ENCODE data around the gene LAMA4. TPM values are rescaled to one million over a fixed set of nuclear protein-coding genes. Genes with fewer than 3 reads are reported as not detected.
"Not testable (repeated sequence)": the region's sequence is repeated elsewhere in the genome, so short reads cannot be mapped to it uniquely, and the experiment has no call there.

Gene LAMA4
- total and polyA plus RNA-seq, 2 donors, result 101 to 426 TPM

GRCh38 chr6:112207131-112207530, 47.2 kb downstream of the LAMA4 start:
- Histone ChIP-seq H3K4me1 (ENCODE audit: insufficient read depth) (peaks cover 2% of the 10 kb centered on the region), H3K36me3 (ENCODE audit: insufficient read depth) (no peaks in the 10 kb centered on the region), H3K4me3 (ENCODE audit: low read depth, low read length) (no peak overlapping the region), H3K27ac (ENCODE audit: low read depth) (no peak overlapping the region)
- no peak for DNase-seq (ENCODE audit: extremely low spot score)
- 95% methylated on average over 4 of the region's 4 CpGs for WGBS

- DNase-seq (ENCODE audit: extremely low spot score), result no peak
- no peak overlapping the region for H3K27ac ChIP-seq (ENCODE audit: low read depth)
- no peak overlapping the region for H3K4me3 ChIP-seq (ENCODE audit: low read depth, low read length)
- H3K4me1 ChIP-seq (ENCODE audit: insufficient read depth), result peaks cover 2% of the 10 kb centered on the region
- H3K36me3 ChIP-seq (ENCODE audit: insufficient read depth), result no peaks in the 10 kb centered on the region
Measured at GRCh38 chr6:112206110-112206458, 48.3 kb downstream of the LAMA4 start.

GRCh38 chr6:112205427-112206109, 48.8 kb downstream of the LAMA4 start:
- H3K27ac ChIP-seq (ENCODE audit: low read depth), result no peak overlapping the region
- no peak for DNase-seq (ENCODE audit: extremely low spot score)
- no peak overlapping the region for H3K4me3 ChIP-seq (ENCODE audit: low read depth, low read length)
- H3K4me1 ChIP-seq (ENCODE audit: insufficient read depth), result peaks cover 2% of the 10 kb centered on the region
- H3K36me3 ChIP-seq (ENCODE audit: insufficient read depth), result no peaks in the 10 kb centered on the region
- WGBS, result 87% methylated on average over 5 of the region's 5 CpGs

GRCh38 chr6:112204350-112204706, 50.0 kb downstream of the LAMA4 start:
- H3K4me1 ChIP-seq (ENCODE audit: insufficient read depth), result peaks cover 2% of the 10 kb centered on the region
- DNase-seq (ENCODE audit: extremely low spot score), result no peak
- H3K27ac ChIP-seq (ENCODE audit: low read depth), result no peak overlapping the region
- H3K36me3 ChIP-seq (ENCODE audit: insufficient read depth), result no peaks in the 10 kb centered on the region
- H3K4me3 ChIP-seq (ENCODE audit: low read depth, low read length), result no peak overlapping the region
- 55% methylated on average over 4 of the region's 4 CpGs for WGBS

GRCh38 chr6:112203577-112204349, 50.6 kb downstream of the LAMA4 start:
- WGBS, result 68% methylated on average over 6 of the region's 6 CpGs
- Histone ChIP-seq H3K27ac (ENCODE audit: low read depth) (peak overlapping the region; percentile 50), H3K36me3 (ENCODE audit: insufficient read depth) (no peaks in the 10 kb centered on the region), H3K4me1 (ENCODE audit: insufficient read depth) (peaks cover 2% of the 10 kb centered on the region), H3K4me3 (ENCODE audit: low read depth, low read length) (no peak overlapping the region)
- no peak for DNase-seq (ENCODE audit: extremely low spot score)

- H3K4me3 ChIP-seq (ENCODE audit: low read depth, low read length), result no peak overlapping the region
- DNase-seq (ENCODE audit: extremely low spot score), result no peak
- H3K27ac ChIP-seq (ENCODE audit: low read depth), result no peak overlapping the region
- 65% methylated on average over 12 of the region's 12 CpGs for WGBS
- peaks cover 2% of the 10 kb centered on the region for H3K4me1 ChIP-seq (ENCODE audit: insufficient read depth)
- H3K36me3 ChIP-seq (ENCODE audit: insufficient read depth), result no peaks in the 10 kb centered on the region
Measured at GRCh38 chr6:112202639-112203341, 51.6 kb downstream of the LAMA4 start.

- H3K4me3 ChIP-seq (ENCODE audit: low read depth, low read length); H3K4me1 ChIP-seq (ENCODE audit: insufficient read depth); H3K27ac ChIP-seq (ENCODE audit: low read depth); H3K36me3 ChIP-seq (ENCODE audit: insufficient read depth); DNase-seq (ENCODE audit: extremely low spot score): not testable (repeated sequence)
- 95% methylated on average over 2 of the region's 2 CpGs for WGBS
Measured at GRCh38 chr6:112200185-112200914, 54.0 kb downstream of the LAMA4 start.

- no peak for DNase-seq (ENCODE audit: extremely low spot score)
- no peaks in the 10 kb centered on the region for H3K36me3 ChIP-seq (ENCODE audit: insufficient read depth)
- H3K4me1 ChIP-seq (ENCODE audit: insufficient read depth), result peaks cover 2% of the 10 kb centered on the region
- H3K4me3 ChIP-seq (ENCODE audit: low read depth, low read length), result no peak overlapping the region
- 78% methylated on average over 3 of the region's 3 CpGs for WGBS
- H3K27ac ChIP-seq (ENCODE audit: low read depth), result no peak overlapping the region
Measured at GRCh38 chr6:112199001-112199403, 55.4 kb downstream of the LAMA4 start.

GRCh38 chr6:112198582-112198981, 55.8 kb downstream of the LAMA4 start:
- Histone ChIP-seq H3K4me3 (ENCODE audit: low read depth, low read length) (no peak overlapping the region), H3K27ac (ENCODE audit: low read depth) (no peak overlapping the region), H3K4me1 (ENCODE audit: insufficient read depth) (no peaks in the 10 kb centered on the region), H3K36me3 (ENCODE audit: insufficient read depth) (no peaks in the 10 kb centered on the region)
- 66% methylated on average over 4 of the region's 4 CpGs for WGBS
- no peak for DNase-seq (ENCODE audit: extremely low spot score)

- Histone ChIP-seq H3K4me3 (ENCODE audit: low read depth, low read length) (no peak overlapping the region), H3K27ac (ENCODE audit: low read depth) (no peak overlapping the region), H3K4me1 (ENCODE audit: insufficient read depth) (no peaks in the 10 kb centered on the region), H3K36me3 (ENCODE audit: insufficient read depth) (no peaks in the 10 kb centered on the region)
- 95% methylated on average over 2 of the region's 2 CpGs for WGBS
- DNase-seq (ENCODE audit: extremely low spot score), result no peak
Measured at GRCh38 chr6:112197636-112198035, 56.7 kb downstream of the LAMA4 start.

- Histone ChIP-seq H3K4me3 (ENCODE audit: low read depth, low read length) (no peak overlapping the region), H3K27ac (ENCODE audit: low read depth) (no peak overlapping the region), H3K36me3 (ENCODE audit: insufficient read depth) (no peaks in the 10 kb centered on the region), H3K4me1 (ENCODE audit: insufficient read depth) (no peaks in the 10 kb centered on the region)
- DNase-seq (ENCODE audit: extremely low spot score), result no peak
- 75% methylated on average over 1 of the region's 1 CpG for WGBS
Measured at GRCh38 chr6:112196306-112196705, 58.1 kb downstream of the LAMA4 start.

- no peaks in the 10 kb centered on the region for H3K36me3 ChIP-seq (ENCODE audit: insufficient read depth)
- no peak overlapping the region for H3K27ac ChIP-seq (ENCODE audit: low read depth)
- no peak for DNase-seq (ENCODE audit: extremely low spot score)
- WGBS, result 91% methylated on average over 3 of the region's 3 CpGs
- no peak overlapping the region for H3K4me3 ChIP-seq (ENCODE audit: low read depth, low read length)
- H3K4me1 ChIP-seq (ENCODE audit: insufficient read depth), result no peaks in the 10 kb centered on the region
Measured at GRCh38 chr6:112195166-112195565, 59.2 kb downstream of the LAMA4 start.

- 94% methylated on average over 1 of the region's 1 CpG for WGBS
- no peaks in the 10 kb centered on the region for H3K4me1 ChIP-seq (ENCODE audit: insufficient read depth)
- no peak overlapping the region for H3K4me3 ChIP-seq (ENCODE audit: low read depth, low read length)
- H3K27ac ChIP-seq (ENCODE audit: low read depth), result no peak overlapping the region
- no peaks in the 10 kb centered on the region for H3K36me3 ChIP-seq (ENCODE audit: insufficient read depth)
- DNase-seq (ENCODE audit: extremely low spot score), result no peak
Measured at GRCh38 chr6:112194511-112194910, 59.9 kb downstream of the LAMA4 start.
